K562 (cell line): Measurements from ENCODE around the gene RAB32. TPM values are rescaled to one million over a fixed set of nuclear protein-coding genes. Genes with fewer than 3 reads are reported as not detected.

ENCODE experiments used
- ATF7 ChIP-seq: fragments of 450-650 bp; IDR thresholded peaks from 2 replicates; pipeline ENCODE4 v1.7.1; 2014; ENCODE audit warnings: mild to moderate bottlenecking, moderate library complexity
- CREB1 ChIP-seq, 2 experiments: sonication (generic) in 1 of 2; formaldehyde crosslinking in 1 of 2; IDR thresholded peaks; 2 replicates each; pipeline versions ENCODE4 v1.6.1 to v1.8.0; 2012 to 2022; ENCODE audit warnings: inconsistent platforms in 1 of 2, mild to moderate bottlenecking in 1 of 2, missing genetic modification reagents in 1 of 2, moderate library complexity in 1 of 2
- KDM4B ChIP-seq, 2 experiments: fragments of 450-650 bp in 1 of 2; sonication (generic) in 1 of 2; IDR thresholded peaks; 2 replicates each; pipeline ENCODE4 v1.6.1; 2016 to 2017; ENCODE audit warnings: borderline replicate concordance in 2 of 2, antibody characterized with exemption in 1 of 2, low read depth in 1 of 2, mild to moderate bottlenecking in 1 of 2
- KLF6 ChIP-seq: fragments of 250-450 bp; sonication (Bioruptor Pico); IDR thresholded peaks from 2 replicates; pipeline ENCODE4 v1.4.0; 2020; ENCODE audit warnings: mild to moderate bottlenecking, moderate library complexity, borderline replicate concordance
- NFYB ChIP-seq: IDR thresholded peaks from 2 replicates; pipeline ENCODE4 v1.6.1; 2011; ENCODE audit warnings: mild to moderate bottlenecking, moderate library complexity; ENCODE audit not compliant: insufficient read length; ENCODE audit errors: extremely low read depth
- NR0B1 ChIP-seq: fragments of 450-650 bp; IDR thresholded peaks from one replicate; pipeline ENCODE4 v1.6.1; 2018; ENCODE audit warnings: mild to moderate bottlenecking, moderate library complexity; ENCODE audit not compliant: partially characterized antibody
- RBFOX2 ChIP-seq: fragments of 200-400 bp; formaldehyde crosslinking; IDR thresholded peaks from 2 replicates; pipeline ENCODE4 v1.6.1; 2017; ENCODE audit warnings: low read depth, mild to moderate bottlenecking, low read length, moderate library complexity
- RBM25 ChIP-seq: fragments of 200-400 bp; formaldehyde crosslinking; IDR thresholded peaks from 2 replicates; pipeline ENCODE4 v1.6.1; 2018; ENCODE audit warnings: low read length, low read depth, moderate library complexity; ENCODE audit not compliant: severe bottlenecking
- YY1 ChIP-seq, 3 experiments: IDR thresholded peaks; 2 replicates each; pipeline ENCODE4 v1.6.1; 2011; ENCODE audit warnings: low read length in 2 of 3, mild to moderate bottlenecking in 2 of 3, moderate library complexity in 2 of 3, borderline replicate concordance in 1 of 3, control low read depth in 1 of 3, low read depth in 1 of 3; ENCODE audit not compliant: insufficient read depth in 3 of 3, insufficient replicate concordance in 2 of 3, control insufficient read depth in 1 of 3, insufficient read length in 1 of 3; ENCODE audit errors: extremely low read depth in 1 of 3
- ZNF766 ChIP-seq: fragments of 200-800 bp; sonication (Bioruptor generic); conservative IDR thresholded peaks from 2 replicates; pipeline ENCODE4 v1.6.1; 2016; ENCODE audit warnings: missing genetic modification characterization, missing compliant biosample characterization
- polyA plus RNA-seq, 8 experiments: library from polyadenylated mRNA; depleted of rRNA in 4 of 8; stranded (reverse) in 5 of 8; unstranded in 3 of 8; fragments of >200 nt; fragmentation: Nextera tagmentation in 2 of 8; fragmentation: Illumina TruSeq in 1 of 8; extraction: Ambion mirVana in 2 of 8; extraction: Trizol in 1 of 8; gene quantifications; 2 replicates each; pipeline versions ENCODE4 v1.2.1 to v1.2.3, GENCODE V29; 2011 to 2014; ENCODE audit warnings: inconsistent platforms in 1 of 8, missing spikeins in 1 of 8
- total RNA-seq, 7 experiments: library from RNA; depleted of rRNA in 6 of 7; stranded (reverse); fragments of >200 nt in 6 of 7; fragmentation: Illumina TruSeq in 2 of 7; extraction: Trizol in 2 of 7; gene quantifications; 2 replicates each; pipeline versions ENCODE4 v1.2.1 to v1.2.3, GENCODE V29; 2011 to 2021; ENCODE audit warnings: low replicate concordance in 1 of 7
- TF ChIP-seq, protein P1 (sequence below): fragments of 450-650 bp; formaldehyde crosslinking; IDR thresholded peaks from 2 replicates; pipeline ENCODE4 v1.4.0; 2022; ENCODE audit warnings: mild to moderate bottlenecking, moderate library complexity
- TF ChIP-seq, protein P2 (sequence below): IDR thresholded peaks from 2 replicates; pipeline ENCODE4 v1.6.1; 2011; ENCODE audit warnings: borderline replicate concordance, low read depth, mild to moderate bottlenecking, moderate library complexity, low read length; ENCODE audit not compliant: insufficient read depth, poor library complexity, severe bottlenecking
- TF ChIP-seq, protein P3 (sequence below): fragments of 250-450 bp; sonication (Bioruptor Pico); IDR thresholded peaks from 2 replicates; pipeline ENCODE4 v1.5.0; 2021
- TF ChIP-seq, protein P4 (sequence below): sonication (generic); formaldehyde crosslinking; IDR thresholded peaks from 2 replicates; pipeline ENCODE4 v1.5.0; 2020; ENCODE audit warnings: missing genetic modification reagents

RAB32 gene
- total and polyA plus RNA-seq, 9 of the 15 experiments (the other 6 are each of a cell fraction or from before 2014, with no cell fraction given): 2.5 to 16.6 (median 11.0) TPM

GRCh38 chr6:146543211-146543939 is at the start of gene RAB32 (continued):
- TF ChIP-seq, protein P1, sequence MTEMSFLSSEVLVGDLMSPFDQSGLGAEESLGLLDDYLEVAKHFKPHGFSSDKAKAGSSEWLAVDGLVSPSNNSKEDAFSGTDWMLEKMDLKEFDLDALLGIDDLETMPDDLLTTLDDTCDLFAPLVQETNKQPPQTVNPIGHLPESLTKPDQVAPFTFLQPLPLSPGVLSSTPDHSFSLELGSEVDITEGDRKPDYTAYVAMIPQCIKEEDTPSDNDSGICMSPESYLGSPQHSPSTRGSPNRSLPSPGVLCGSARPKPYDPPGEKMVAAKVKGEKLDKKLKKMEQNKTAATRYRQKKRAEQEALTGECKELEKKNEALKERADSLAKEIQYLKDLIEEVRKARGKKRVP (CRISPR knock-in tag): peak; percentile 61; the same call in 1 of the 2 replicates
- TF ChIP-seq, protein P2, sequence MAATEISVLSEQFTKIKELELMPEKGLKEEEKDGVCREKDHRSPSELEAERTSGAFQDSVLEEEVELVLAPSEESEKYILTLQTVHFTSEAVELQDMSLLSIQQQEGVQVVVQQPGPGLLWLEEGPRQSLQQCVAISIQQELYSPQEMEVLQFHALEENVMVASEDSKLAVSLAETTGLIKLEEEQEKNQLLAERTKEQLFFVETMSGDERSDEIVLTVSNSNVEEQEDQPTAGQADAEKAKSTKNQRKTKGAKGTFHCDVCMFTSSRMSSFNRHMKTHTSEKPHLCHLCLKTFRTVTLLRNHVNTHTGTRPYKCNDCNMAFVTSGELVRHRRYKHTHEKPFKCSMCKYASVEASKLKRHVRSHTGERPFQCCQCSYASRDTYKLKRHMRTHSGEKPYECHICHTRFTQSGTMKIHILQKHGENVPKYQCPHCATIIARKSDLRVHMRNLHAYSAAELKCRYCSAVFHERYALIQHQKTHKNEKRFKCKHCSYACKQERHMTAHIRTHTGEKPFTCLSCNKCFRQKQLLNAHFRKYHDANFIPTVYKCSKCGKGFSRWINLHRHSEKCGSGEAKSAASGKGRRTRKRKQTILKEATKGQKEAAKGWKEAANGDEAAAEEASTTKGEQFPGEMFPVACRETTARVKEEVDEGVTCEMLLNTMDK: peak; percentile 94
- TF ChIP-seq CREB1 (IDR thresholded peaks at IDR 0.05): peak; percentile 12; the same call in 1 of the 2 replicates
- no peak; the same call in 1 of the 2 replicates for TF ChIP-seq CREB1 (CRISPR knock-in tag; IDR thresholded peaks at IDR 0.05)
- TF ChIP-seq, protein P3, sequence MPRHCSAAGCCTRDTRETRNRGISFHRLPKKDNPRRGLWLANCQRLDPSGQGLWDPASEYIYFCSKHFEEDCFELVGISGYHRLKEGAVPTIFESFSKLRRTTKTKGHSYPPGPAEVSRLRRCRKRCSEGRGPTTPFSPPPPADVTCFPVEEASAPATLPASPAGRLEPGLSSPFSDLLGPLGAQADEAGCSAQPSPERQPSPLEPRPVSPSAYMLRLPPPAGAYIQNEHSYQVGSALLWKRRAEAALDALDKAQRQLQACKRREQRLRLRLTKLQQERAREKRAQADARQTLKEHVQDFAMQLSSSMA (CRISPR knock-in tag): 0 out of 2 replicates have a peak, but pooled peaks have one; percentile 21
- TF ChIP-seq KLF6 (CRISPR knock-in tag): no peak
- peak; percentile 69; the same call in 1 of the 2 replicates for TF ChIP-seq ATF7
- peak in 1 of 3 experiments; percentile 10 for TF ChIP-seq YY1 (IDR thresholded peaks at IDR 0.05; ENCODE audit: borderline replicate concordance in 1 of 3, control insufficient read depth in 1 of 3, extremely low read depth in 1 of 3, insufficient read depth in 3 of 3, insufficient read length in 1 of 3, insufficient replicate concordance in 2 of 3, low read depth in 1 of 3, low read length in 2 of 3)
- TF ChIP-seq RBM25: peak; percentile 69
- peak; percentile 75 for TF ChIP-seq RBFOX2
- TF ChIP-seq KDM4B (IDR thresholded peaks at IDR 0.05; ENCODE audit: borderline replicate concordance in 2 of 2, low read depth in 1 of 2): no peak
- TF ChIP-seq NR0B1: no peak
- TF ChIP-seq ZNF766 (CRISPR knock-in tag): peak; percentile 64; the same call in 1 of the 2 replicates
- TF ChIP-seq, protein P4, sequence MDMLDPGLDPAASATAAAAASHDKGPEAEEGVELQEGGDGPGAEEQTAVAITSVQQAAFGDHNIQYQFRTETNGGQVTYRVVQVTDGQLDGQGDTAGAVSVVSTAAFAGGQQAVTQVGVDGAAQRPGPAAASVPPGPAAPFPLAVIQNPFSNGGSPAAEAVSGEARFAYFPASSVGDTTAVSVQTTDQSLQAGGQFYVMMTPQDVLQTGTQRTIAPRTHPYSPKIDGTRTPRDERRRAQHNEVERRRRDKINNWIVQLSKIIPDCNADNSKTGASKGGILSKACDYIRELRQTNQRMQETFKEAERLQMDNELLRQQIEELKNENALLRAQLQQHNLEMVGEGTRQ (CRISPR knock-in tag): peak; percentile 50
- no peak for TF ChIP-seq NFYB
